ENCODE data around the gene MRPL46. TPM values are rescaled to one million over a fixed set of nuclear protein-coding genes. Genes with fewer than 3 reads are reported as not detected.

The MRPL46 gene
- total and polyA plus RNA-seq, 2 of the 8 experiments (the other 6 are each of a cell fraction or from before 2014, with no cell fraction given): 17.2 to 24.5 TPM

DNA sequence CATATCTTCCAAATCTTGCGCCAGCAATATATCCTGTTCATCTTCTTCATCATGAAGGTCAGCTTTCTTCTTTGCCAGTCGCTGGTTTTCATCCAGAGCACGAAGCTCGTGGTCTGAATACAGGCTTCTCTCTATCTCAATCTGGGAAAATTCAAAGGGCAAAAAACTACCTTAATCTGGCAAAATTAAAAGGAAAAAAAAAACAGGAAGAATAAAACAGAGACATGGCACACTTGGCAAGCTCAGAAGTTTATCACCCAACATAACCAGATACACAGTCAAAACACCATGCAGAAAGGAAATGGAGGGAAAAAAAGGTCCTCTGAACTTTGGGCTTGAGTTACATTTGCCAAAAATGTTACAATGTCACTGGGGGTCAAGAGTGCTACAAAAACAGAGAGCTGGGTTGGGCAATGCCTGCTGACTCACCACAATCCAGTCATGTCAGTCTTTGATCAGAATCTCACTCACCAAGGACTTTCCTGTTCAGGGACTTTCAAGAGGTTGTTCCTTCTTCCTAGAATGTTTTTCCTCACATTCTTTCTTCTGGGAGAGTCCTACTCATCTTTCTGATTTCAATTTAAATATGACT is 1.5 kb downstream of the MRPL46 start (continued):
- TF ChIP-seq, protein P1, sequence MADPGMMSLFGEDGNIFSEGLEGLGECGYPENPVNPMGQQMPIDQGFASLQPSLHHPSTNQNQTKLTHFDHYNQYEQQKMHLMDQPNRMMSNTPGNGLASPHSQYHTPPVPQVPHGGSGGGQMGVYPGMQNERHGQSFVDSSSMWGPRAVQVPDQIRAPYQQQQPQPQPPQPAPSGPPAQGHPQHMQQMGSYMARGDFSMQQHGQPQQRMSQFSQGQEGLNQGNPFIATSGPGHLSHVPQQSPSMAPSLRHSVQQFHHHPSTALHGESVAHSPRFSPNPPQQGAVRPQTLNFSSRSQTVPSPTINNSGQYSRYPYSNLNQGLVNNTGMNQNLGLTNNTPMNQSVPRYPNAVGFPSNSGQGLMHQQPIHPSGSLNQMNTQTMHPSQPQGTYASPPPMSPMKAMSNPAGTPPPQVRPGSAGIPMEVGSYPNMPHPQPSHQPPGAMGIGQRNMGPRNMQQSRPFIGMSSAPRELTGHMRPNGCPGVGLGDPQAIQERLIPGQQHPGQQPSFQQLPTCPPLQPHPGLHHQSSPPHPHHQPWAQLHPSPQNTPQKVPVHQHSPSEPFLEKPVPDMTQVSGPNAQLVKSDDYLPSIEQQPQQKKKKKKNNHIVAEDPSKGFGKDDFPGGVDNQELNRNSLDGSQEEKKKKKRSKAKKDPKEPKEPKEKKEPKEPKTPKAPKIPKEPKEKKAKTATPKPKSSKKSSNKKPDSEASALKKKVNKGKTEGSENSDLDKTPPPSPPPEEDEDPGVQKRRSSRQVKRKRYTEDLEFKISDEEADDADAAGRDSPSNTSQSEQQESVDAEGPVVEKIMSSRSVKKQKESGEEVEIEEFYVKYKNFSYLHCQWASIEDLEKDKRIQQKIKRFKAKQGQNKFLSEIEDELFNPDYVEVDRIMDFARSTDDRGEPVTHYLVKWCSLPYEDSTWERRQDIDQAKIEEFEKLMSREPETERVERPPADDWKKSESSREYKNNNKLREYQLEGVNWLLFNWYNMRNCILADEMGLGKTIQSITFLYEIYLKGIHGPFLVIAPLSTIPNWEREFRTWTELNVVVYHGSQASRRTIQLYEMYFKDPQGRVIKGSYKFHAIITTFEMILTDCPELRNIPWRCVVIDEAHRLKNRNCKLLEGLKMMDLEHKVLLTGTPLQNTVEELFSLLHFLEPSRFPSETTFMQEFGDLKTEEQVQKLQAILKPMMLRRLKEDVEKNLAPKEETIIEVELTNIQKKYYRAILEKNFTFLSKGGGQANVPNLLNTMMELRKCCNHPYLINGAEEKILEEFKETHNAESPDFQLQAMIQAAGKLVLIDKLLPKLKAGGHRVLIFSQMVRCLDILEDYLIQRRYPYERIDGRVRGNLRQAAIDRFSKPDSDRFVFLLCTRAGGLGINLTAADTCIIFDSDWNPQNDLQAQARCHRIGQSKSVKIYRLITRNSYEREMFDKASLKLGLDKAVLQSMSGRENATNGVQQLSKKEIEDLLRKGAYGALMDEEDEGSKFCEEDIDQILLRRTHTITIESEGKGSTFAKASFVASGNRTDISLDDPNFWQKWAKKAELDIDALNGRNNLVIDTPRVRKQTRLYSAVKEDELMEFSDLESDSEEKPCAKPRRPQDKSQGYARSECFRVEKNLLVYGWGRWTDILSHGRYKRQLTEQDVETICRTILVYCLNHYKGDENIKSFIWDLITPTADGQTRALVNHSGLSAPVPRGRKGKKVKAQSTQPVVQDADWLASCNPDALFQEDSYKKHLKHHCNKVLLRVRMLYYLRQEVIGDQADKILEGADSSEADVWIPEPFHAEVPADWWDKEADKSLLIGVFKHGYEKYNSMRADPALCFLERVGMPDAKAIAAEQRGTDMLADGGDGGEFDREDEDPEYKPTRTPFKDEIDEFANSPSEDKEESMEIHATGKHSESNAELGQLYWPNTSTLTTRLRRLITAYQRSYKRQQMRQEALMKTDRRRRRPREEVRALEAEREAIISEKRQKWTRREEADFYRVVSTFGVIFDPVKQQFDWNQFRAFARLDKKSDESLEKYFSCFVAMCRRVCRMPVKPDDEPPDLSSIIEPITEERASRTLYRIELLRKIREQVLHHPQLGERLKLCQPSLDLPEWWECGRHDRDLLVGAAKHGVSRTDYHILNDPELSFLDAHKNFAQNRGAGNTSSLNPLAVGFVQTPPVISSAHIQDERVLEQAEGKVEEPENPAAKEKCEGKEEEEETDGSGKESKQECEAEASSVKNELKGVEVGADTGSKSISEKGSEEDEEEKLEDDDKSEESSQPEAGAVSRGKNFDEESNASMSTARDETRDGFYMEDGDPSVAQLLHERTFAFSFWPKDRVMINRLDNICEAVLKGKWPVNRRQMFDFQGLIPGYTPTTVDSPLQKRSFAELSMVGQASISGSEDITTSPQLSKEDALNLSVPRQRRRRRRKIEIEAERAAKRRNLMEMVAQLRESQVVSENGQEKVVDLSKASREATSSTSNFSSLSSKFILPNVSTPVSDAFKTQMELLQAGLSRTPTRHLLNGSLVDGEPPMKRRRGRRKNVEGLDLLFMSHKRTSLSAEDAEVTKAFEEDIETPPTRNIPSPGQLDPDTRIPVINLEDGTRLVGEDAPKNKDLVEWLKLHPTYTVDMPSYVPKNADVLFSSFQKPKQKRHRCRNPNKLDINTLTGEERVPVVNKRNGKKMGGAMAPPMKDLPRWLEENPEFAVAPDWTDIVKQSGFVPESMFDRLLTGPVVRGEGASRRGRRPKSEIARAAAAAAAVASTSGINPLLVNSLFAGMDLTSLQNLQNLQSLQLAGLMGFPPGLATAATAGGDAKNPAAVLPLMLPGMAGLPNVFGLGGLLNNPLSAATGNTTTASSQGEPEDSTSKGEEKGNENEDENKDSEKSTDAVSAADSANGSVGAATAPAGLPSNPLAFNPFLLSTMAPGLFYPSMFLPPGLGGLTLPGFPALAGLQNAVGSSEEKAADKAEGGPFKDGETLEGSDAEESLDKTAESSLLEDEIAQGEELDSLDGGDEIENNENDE (IDR thresholded peaks at IDR 0.05; ENCODE audit: insufficient replicate concordance, low read length): no peak
- TF ChIP-seq KDM4A (IDR thresholded peaks at IDR 0.05; ENCODE audit: low read depth, low read length, severe bottlenecking) (no peak), CEBPB (IDR thresholded peaks at IDR 0.05; ENCODE audit: low read depth, low read length) (no peak), SIX5 (IDR thresholded peaks at IDR 0.05; ENCODE audit: low read depth, low read length) (no peak), YY1 (IDR thresholded peaks at IDR 0.05; ENCODE audit: low read depth, low read length) (no peak), KDM1A (IDR thresholded peaks at IDR 0.05; ENCODE audit: borderline replicate concordance, low read length) (no peak)

All from H1 (cell line).